H9 (cell line): ENCODE data around the gene KRTAP21-3. TPM values are rescaled to one million over a fixed set of nuclear protein-coding genes. Genes with fewer than 3 reads are reported as not detected.

ENCODE experiments used
- DNase-seq: peaks from one replicate; pipeline ENCODE4 v3.0.0-alpha.2; 2017
- H2AFZ ChIP-seq: one replicate; pipeline ENCODE4 v1.6.1; 2013; ENCODE audit warnings: mild to moderate bottlenecking, low read length, control low read depth, moderate library complexity
- H2AK5ac ChIP-seq: 2 replicates; pipeline ENCODE4 v1.6.1; 2013; ENCODE audit warnings: low read length, control low read depth, mixed read lengths; ENCODE audit not compliant: insufficient read length
- H2BK120ac ChIP-seq: one replicate; pipeline ENCODE4 v1.6.1; 2013; ENCODE audit warnings: low read depth, mild to moderate bottlenecking, low read length, control low read depth, inconsistent platforms; ENCODE audit not compliant: poor library complexity, severe bottlenecking
- H2BK12ac ChIP-seq: 2 replicates; pipeline ENCODE4 v1.6.1; 2013; ENCODE audit warnings: low read length, control low read depth, mixed read lengths, low read depth; ENCODE audit not compliant: insufficient read length
- H2BK15ac ChIP-seq: 2 replicates; pipeline ENCODE4 v1.6.1; 2013; ENCODE audit warnings: low read depth, low read length, control low read depth
- H2BK20ac ChIP-seq: one replicate; pipeline ENCODE4 v1.6.1; 2013; ENCODE audit warnings: low read depth, mild to moderate bottlenecking, low read length, control low read depth, inconsistent platforms; ENCODE audit not compliant: poor library complexity, severe bottlenecking
- H2BK5ac ChIP-seq: 2 replicates; pipeline ENCODE4 v1.6.1; 2013; ENCODE audit warnings: low read length, control low read depth, mixed read lengths; ENCODE audit not compliant: insufficient read length
- H3K14ac ChIP-seq: 2 replicates; pipeline ENCODE4 v1.6.1; 2013; ENCODE audit warnings: low read length, control low read depth; ENCODE audit not compliant: insufficient read depth
- H3K18ac ChIP-seq: 2 replicates; pipeline ENCODE4 v1.6.1; 2013; ENCODE audit warnings: low read depth, mild to moderate bottlenecking, mixed read lengths, low read length, control low read depth; ENCODE audit not compliant: insufficient read length
- H3K23ac ChIP-seq: 2 replicates; pipeline ENCODE4 v1.6.1; 2013; ENCODE audit warnings: low read length, control low read depth, mixed read lengths, low read depth; ENCODE audit not compliant: insufficient read length
- H3K23me2 ChIP-seq: 2 replicates; pipeline ENCODE4 v1.6.1; 2013; ENCODE audit warnings: low read depth, mild to moderate bottlenecking, mixed read lengths, low read length, control low read depth; ENCODE audit not compliant: insufficient read length, poor library complexity, severe bottlenecking
- H3K27ac ChIP-seq: 2 replicates; pipeline ENCODE4 v1.5.1; 2013; ENCODE audit warnings: low read length, control low read depth, mixed read lengths, low read depth; ENCODE audit not compliant: insufficient read length
- H3K27me3 ChIP-seq: 2 replicates; pipeline ENCODE4 v1.6.1; 2013; ENCODE audit warnings: low read length, control low read depth, inconsistent platforms; ENCODE audit not compliant: insufficient read depth
- H3K4ac ChIP-seq: 2 replicates; pipeline ENCODE4 v1.6.1; 2013; ENCODE audit warnings: low read depth, mild to moderate bottlenecking, control low read depth, inconsistent platforms, low read length, moderate library complexity
- H3K4me1 ChIP-seq: 2 replicates; pipeline ENCODE4 v1.6.1; 2013; ENCODE audit warnings: low read length, control low read depth, inconsistent platforms; ENCODE audit not compliant: insufficient read depth
- H3K4me2 ChIP-seq: 2 replicates; pipeline ENCODE4 v1.6.1; 2013; ENCODE audit warnings: low read length, control low read depth, mixed read lengths; ENCODE audit not compliant: insufficient read length, insufficient read depth
- H3K56ac ChIP-seq: 2 replicates; pipeline ENCODE4 v1.6.1; 2013; ENCODE audit warnings: low read depth, mild to moderate bottlenecking, mixed read lengths, low read length, control low read depth; ENCODE audit not compliant: insufficient read length
- H3K79me1 ChIP-seq: 2 replicates; pipeline ENCODE4 v1.6.1; 2013; ENCODE audit warnings: low read depth, mild to moderate bottlenecking, moderate library complexity, low read length, control low read depth, inconsistent platforms; ENCODE audit not compliant: insufficient read depth, poor library complexity, severe bottlenecking
- H3K79me2 ChIP-seq: 2 replicates; pipeline ENCODE4 v1.6.1; 2013; ENCODE audit warnings: low read length, control low read depth, inconsistent platforms; ENCODE audit not compliant: insufficient read depth
- H3K9ac ChIP-seq: 2 replicates; pipeline ENCODE4 v1.6.1; 2013; ENCODE audit warnings: low read length, control low read depth, mixed read lengths; ENCODE audit not compliant: insufficient read length; ENCODE audit errors: extremely low read depth
- H3K9me3 ChIP-seq: one replicate; pipeline ENCODE4 v1.6.1; 2013; ENCODE audit warnings: low read depth, low read length, inconsistent platforms; ENCODE audit not compliant: control insufficient read depth
- H3T11ph ChIP-seq: one replicate; pipeline ENCODE4 v1.6.1; 2013; ENCODE audit warnings: mild to moderate bottlenecking, low read length, control low read depth, inconsistent platforms
- H4K20me1 ChIP-seq: one replicate; pipeline ENCODE4 v1.6.1; 2013; ENCODE audit not compliant: control insufficient read depth, insufficient read length, insufficient read depth
- H4K5ac ChIP-seq: 2 replicates; pipeline ENCODE4 v1.6.1; 2013; ENCODE audit warnings: low read depth, mild to moderate bottlenecking, mixed read lengths, low read length, control low read depth; ENCODE audit not compliant: insufficient read length
- H4K8ac ChIP-seq: replicated peaks from 2 replicates; pipeline ENCODE4 v1.6.1; 2013; ENCODE audit warnings: low read length, control low read depth, mixed read lengths, low read depth; ENCODE audit not compliant: insufficient read length
- H4K91ac ChIP-seq: 2 replicates; pipeline ENCODE4 v1.6.1; 2013; ENCODE audit warnings: low read depth, mild to moderate bottlenecking, moderate library complexity, mixed read lengths, low read length, control low read depth; ENCODE audit not compliant: insufficient read length
- H3K27ac Mint-ChIP-seq, 3 experiments: 2 replicates in 2 of 3; 3 replicates in 1 of 3; pipeline ENCODE4 v1.8.0; 2020 to 2021; ENCODE audit warnings: mixed read lengths in 3 of 3, mild to moderate bottlenecking in 1 of 3, moderate library complexity in 1 of 3
- H3K27me3 Mint-ChIP-seq: 2 replicates; pipeline ENCODE4 v1.8.0; 2021; ENCODE audit warnings: low read depth, mild to moderate bottlenecking, moderate library complexity, mixed read lengths
- H3K36me3 Mint-ChIP-seq, 3 experiments: 2 replicates in 2 of 3; 3 replicates in 1 of 3; pipeline ENCODE4 v1.8.0; 2020 to 2021; ENCODE audit warnings: low read depth in 3 of 3, mixed read lengths in 3 of 3; ENCODE audit not compliant: insufficient read depth in 1 of 3
- H3K4me1 Mint-ChIP-seq, 2 experiments: 2 replicates each; pipeline ENCODE4 v1.8.0; 2020; ENCODE audit warnings: mixed read lengths in 2 of 2
- H3K4me3 Mint-ChIP-seq, 2 experiments: 2 replicates in 1 of 2; 3 replicates in 1 of 2; pipeline ENCODE4 v1.8.0; 2020 to 2021; ENCODE audit warnings: mild to moderate bottlenecking in 2 of 2, mixed read lengths in 2 of 2, moderate library complexity in 1 of 2
- H3K9me3 Mint-ChIP-seq, 2 experiments: 2 replicates in 1 of 2; 3 replicates in 1 of 2; pipeline ENCODE4 v1.8.0; 2020; ENCODE audit warnings: mild to moderate bottlenecking in 2 of 2, mixed read lengths in 2 of 2, moderate library complexity in 1 of 2
- CTCF ChIP-seq: fragments of 200-600 bp; sonication (generic); conservative IDR thresholded peaks from 3 replicates; pipeline ENCODE4 v1.8.0; 2021; ENCODE audit warnings: antibody characterized with exemption, mild to moderate bottlenecking
- WGBS: extraction: QIAGEN DNeasy Blood & Tissue Kit; methylation state at CpG from one replicate; pipeline ENCODE4 v1.1.7; 2013; ENCODE audit warnings: missing lambda C conversion rate, low lambda C conversion rate, mixed read lengths; ENCODE audit not compliant: insufficient read length; ENCODE audit errors: extremely low coverage; 5-methylcytosine and 5-hydroxymethylcytosine counted together
- total RNA-seq: library from RNA; stranded (reverse); gene quantifications from 2 replicates; pipeline ENCODE4 v1.2.1, GENCODE V29; 2021

The KRTAP21-3 gene
- total RNA-seq, 1 experiment from 2014 or later = not detected

DNA sequence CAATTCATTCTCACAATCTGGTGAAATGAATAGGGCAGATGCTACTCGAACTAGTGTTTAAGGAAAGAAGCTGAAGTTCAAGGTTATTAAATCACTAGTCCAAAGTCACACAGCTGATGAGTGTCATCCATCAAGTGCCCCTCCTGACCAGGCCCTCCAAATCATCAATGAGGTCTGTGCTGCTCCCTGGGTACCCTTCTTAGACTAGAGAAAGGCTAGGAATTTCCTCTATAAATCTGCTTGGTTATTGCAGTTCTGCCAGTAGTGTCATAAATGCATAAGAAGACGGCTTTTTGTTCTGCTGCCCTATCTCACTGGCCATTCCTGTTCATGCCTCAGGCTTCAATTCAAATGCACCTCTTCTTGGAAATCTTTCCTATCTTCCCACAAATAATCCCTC, 42.2 kb upstream of the KRTAP21-3 start:
- H3K9me3 Mint-ChIP-seq = peaks cover 2 to 21% of the 10 kb centered on the region in 2 experiments; a peak in 2 of 5 replicates

More for the DNA sequence above, 42.2 kb upstream of the KRTAP21-3 start:
- Mint-ChIP-seq H3K27me3 (no peaks in the 10 kb centered on the region; the same call in 1 of the 2 replicates), H3K4me3 (no peak overlapping the region), H3K27ac (peak overlapping the region in 1 of 3 experiments; percentile 30; a peak in 1 of 7 replicates), H3K4me1 (no peaks in the 10 kb centered on the region), H3K36me3 (peaks cover 0 to 29% (median 0%) of the 10 kb centered on the region in 3 experiments; a peak in 2 of 7 replicates)
- Histone ChIP-seq H2BK5ac (no peak overlapping the region), H2BK120ac (no peak overlapping the region), H3K27me3 (no peaks in the 10 kb centered on the region), H3K14ac (no peak overlapping the region), H3K27ac (no peak overlapping the region), H3K9ac (no peak overlapping the region), H3K79me2 (no peaks in the 10 kb centered on the region), H4K5ac (no peak overlapping the region), H2AK5ac (no peak overlapping the region), H3K23ac (no peak overlapping the region), H3K4me1 (no peaks in the 10 kb centered on the region), H3K23me2 (no peaks in the 10 kb centered on the region), H3K9me3 (no peaks in the 10 kb centered on the region), H2BK20ac (no peak overlapping the region), H2BK15ac (no peak overlapping the region), H4K91ac (no peak overlapping the region), H3T11ph (no peak overlapping the region), H3K56ac (no peak overlapping the region), H3K79me1 (no peaks in the 10 kb centered on the region), H3K18ac (no peak overlapping the region), H4K20me1 (no peaks in the 10 kb centered on the region), H3K4ac (no peak overlapping the region), H2BK12ac (no peak overlapping the region), H2AFZ (no peak overlapping the region), H3K4me2 (no peak overlapping the region), H4K8ac (no peak overlapping the region)
- DNase-seq = no peak
- no peak for TF ChIP-seq CTCF
- WGBS = no CpG with 5 or more reads among the region's 2 CpGs
